Gastrocnemius medialis (tissue), 4 donors: ENCODE results near the gene APBA1. TPM values are rescaled to one million over a fixed set of nuclear protein-coding genes. Genes with fewer than 3 reads are reported as not detected.
"Not testable (repeated sequence)": the region's sequence is repeated elsewhere in the genome, so short reads cannot be mapped to it uniquely, and the experiment has no call there.

Experiments
- ATAC-seq, 2 donors: fragments of 150-250 bp; one replicate each; pipeline ENCODE4 v1.9.1; 2016
- DNase-seq, 2 donors: peaks; one replicate each; pipeline ENCODE4 v3.0.0-alpha.2; 2019
- H3K27ac ChIP-seq, 4 donors: fragments of 200-600 bp; sonication (generic); 1 replicate in 1 of 4; 2 replicates in 3 of 4; pipeline ENCODE4 v1.5.1; 2016 to 2018; ENCODE audit warnings: mild to moderate bottlenecking in 2 of 4, moderate library complexity in 1 of 4
- H3K27me3 ChIP-seq, 3 donors: fragments of 200-600 bp; sonication (generic) in 2 of 3; 1 replicate in 1 of 3; 2 replicates in 2 of 3; pipeline versions ENCODE4 v1.5.1 to v1.6.0; 2016 to 2019; ENCODE audit warnings: mild to moderate bottlenecking in 1 of 3, moderate library complexity in 1 of 3
- H3K36me3 ChIP-seq, 2 donors: fragments of 200-600 bp; sonication (generic) in 1 of 2; one replicate each; pipeline ENCODE4 v1.5.1; 2017 to 2018
- H3K4me1 ChIP-seq, 2 donors: fragments of 200-600 bp; sonication (generic) in 1 of 2; one replicate each; pipeline ENCODE4 v1.5.1; 2016 to 2017; ENCODE audit warnings: mild to moderate bottlenecking in 2 of 2
- H3K4me3 ChIP-seq, 4 donors: fragments of 200-600 bp; sonication (generic) in 3 of 4; 1 replicate in 1 of 4; 2 replicates in 3 of 4; pipeline ENCODE4 v1.5.1; 2016 to 2019; ENCODE audit warnings: mild to moderate bottlenecking in 2 of 4
- H3K9me3 ChIP-seq, 3 donors: fragments of 200-600 bp; sonication (generic) in 2 of 3; 1 replicate in 1 of 3; 2 replicates in 2 of 3; pipeline ENCODE4 v1.5.1; 2016 to 2019
- POLR2A ChIP-seq, 2 donors: fragments of 450-650 bp; IDR thresholded peaks; one replicate each; pipeline ENCODE4 v1.6.1; 2017; ENCODE audit warnings: antibody characterized with exemption in 2 of 2, mild to moderate bottlenecking in 2 of 2, moderate library complexity in 2 of 2
- in situ Hi-C, 4 donors: fragments of 200-750 bp; cut with MboI; loops; one replicate each; pipeline versions ENCODE4 v1.15.0 to v1.8.0; 2017; ENCODE audit warnings: low sequenced_read_pairs in 4 of 4
- intact Hi-C: fragments of 100-400 bp; cut with DNase I; formaldehyde crosslinking; loops from one replicate; pipeline ENCODE4 v1.15.1; 2023; ENCODE audit warnings: low total_unique reads
- total RNA-seq, 4 donors: library from RNA; depleted of rRNA; stranded (reverse); fragments of >200 nt; gene quantifications; one replicate each; pipeline versions ENCODE4 v1.1.0 to v1.2.3, GENCODE V29; 2016
- TF ChIP-seq, protein P1 (sequence below), 5 experiments: fragments of 450-650 bp in 3 of 5; fragments of 200-600 bp in 2 of 5; sonication (generic) in 2 of 5; IDR thresholded peaks in 4 of 5; conservative IDR thresholded peaks in 1 of 5; 1 replicate in 4 of 5; 2 replicates in 1 of 5; pipeline ENCODE4 v1.5.1; 2016 to 2019; ENCODE audit warnings: antibody characterized with exemption in 5 of 5, mild to moderate bottlenecking in 3 of 5, moderate library complexity in 3 of 5

APBA1 gene
- total RNA-seq, 4 donors from 2014 or later, result 0.61 to 2.3 (median 1.4) TPM

DNA sequence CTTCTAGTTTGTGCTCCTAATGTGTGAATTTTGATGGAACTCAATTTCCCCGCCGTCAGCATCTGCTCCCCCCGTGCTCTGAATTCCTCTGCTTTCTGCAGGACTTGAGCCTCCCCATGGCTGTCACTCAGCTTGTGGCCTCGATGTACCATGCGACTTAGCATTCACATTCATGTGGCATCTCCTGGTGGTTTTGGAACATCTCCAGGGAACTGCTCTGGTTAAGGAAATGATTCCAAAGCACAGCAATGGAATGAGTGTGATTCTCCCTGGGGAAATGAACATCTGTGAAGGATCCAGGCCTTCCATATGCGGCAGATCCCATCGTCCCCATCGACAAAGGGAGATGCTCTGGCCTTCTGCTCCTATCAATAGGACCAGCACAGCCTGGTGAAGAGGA lies 228.2 kb downstream of the APBA1 start:
- Histone ChIP-seq H3K4me1 (peaks cover 9 to 11% of the 10 kb centered on the region in 2 donors), H3K9me3 (no peaks in the 10 kb centered on the region), H3K4me3 (no peak overlapping the region), H3K27ac (no peak overlapping the region), H3K27me3 (no peaks in the 10 kb centered on the region), H3K36me3 (no peaks in the 10 kb centered on the region)
- in situ Hi-C loops (no loop called here), intact Hi-C loops (no loop called here)
- no peak for TF ChIP-seq POLR2A (IDR thresholded peaks at IDR 0.05)
- TF ChIP-seq, protein P1, sequence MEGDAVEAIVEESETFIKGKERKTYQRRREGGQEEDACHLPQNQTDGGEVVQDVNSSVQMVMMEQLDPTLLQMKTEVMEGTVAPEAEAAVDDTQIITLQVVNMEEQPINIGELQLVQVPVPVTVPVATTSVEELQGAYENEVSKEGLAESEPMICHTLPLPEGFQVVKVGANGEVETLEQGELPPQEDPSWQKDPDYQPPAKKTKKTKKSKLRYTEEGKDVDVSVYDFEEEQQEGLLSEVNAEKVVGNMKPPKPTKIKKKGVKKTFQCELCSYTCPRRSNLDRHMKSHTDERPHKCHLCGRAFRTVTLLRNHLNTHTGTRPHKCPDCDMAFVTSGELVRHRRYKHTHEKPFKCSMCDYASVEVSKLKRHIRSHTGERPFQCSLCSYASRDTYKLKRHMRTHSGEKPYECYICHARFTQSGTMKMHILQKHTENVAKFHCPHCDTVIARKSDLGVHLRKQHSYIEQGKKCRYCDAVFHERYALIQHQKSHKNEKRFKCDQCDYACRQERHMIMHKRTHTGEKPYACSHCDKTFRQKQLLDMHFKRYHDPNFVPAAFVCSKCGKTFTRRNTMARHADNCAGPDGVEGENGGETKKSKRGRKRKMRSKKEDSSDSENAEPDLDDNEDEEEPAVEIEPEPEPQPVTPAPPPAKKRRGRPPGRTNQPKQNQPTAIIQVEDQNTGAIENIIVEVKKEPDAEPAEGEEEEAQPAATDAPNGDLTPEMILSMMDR (IDR thresholded peaks at IDR 0.05 in 4 of 5, conservative IDR thresholded peaks at IDR 0.05 in 1 of 5), result no peak
- no peak for DNase-seq
- ATAC-seq, result no peak

DNA sequence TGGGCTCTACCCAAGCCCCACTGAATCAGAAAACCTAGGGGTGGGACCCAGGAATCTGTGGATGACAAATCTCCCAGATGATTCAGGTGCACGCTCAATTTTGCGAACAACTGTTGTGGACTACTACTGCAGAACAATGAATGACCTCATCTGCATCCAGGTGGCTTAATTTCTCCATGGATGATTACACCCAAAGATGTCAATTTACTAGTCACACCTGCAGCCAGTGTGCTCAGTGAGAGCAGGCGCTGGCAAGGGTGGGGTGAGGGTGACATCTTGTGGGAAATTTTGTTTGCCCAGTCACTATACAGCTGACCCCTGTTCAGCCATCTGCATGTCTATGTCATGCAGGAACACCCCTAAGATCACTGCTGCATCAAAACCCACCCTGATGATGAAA lies 229.0 kb downstream of the APBA1 start:
- H3K36me3 ChIP-seq, result no peaks in the 10 kb centered on the region
- intact Hi-C loops, result no loop called here
- ATAC-seq (no peak), DNase-seq (no peak)
- H3K27ac ChIP-seq, result no peak overlapping the region
- peaks cover 9 to 11% of the 10 kb centered on the region in 2 donors for H3K4me1 ChIP-seq
- H3K27me3 ChIP-seq, result no peaks in the 10 kb centered on the region
- TF ChIP-seq, protein P1 (IDR thresholded peaks at IDR 0.05 in 4 of 5, conservative IDR thresholded peaks at IDR 0.05 in 1 of 5), result no peak
- no peak for TF ChIP-seq POLR2A (IDR thresholded peaks at IDR 0.05)
- H3K9me3 ChIP-seq, result no peaks in the 10 kb centered on the region
- in situ Hi-C loops, result no loop called here
- H3K4me3 ChIP-seq, result no peak overlapping the region

- Histone ChIP-seq H3K36me3 (no peaks in the 10 kb centered on the region), H3K27ac (no peak overlapping the region), H3K4me3 (no peak overlapping the region), H3K4me1 (peaks cover 9 to 11% of the 10 kb centered on the region in 2 donors), H3K27me3 (no peaks in the 10 kb centered on the region), H3K9me3 (no peaks in the 10 kb centered on the region)
- DNase-seq, result no peak
- no peak for ATAC-seq
- intact Hi-C loops (no loop called here), in situ Hi-C loops (no loop called here)
- no peak for TF ChIP-seq POLR2A (IDR thresholded peaks at IDR 0.05)
- TF ChIP-seq, protein P1 (IDR thresholded peaks at IDR 0.05 in 4 of 5, conservative IDR thresholded peaks at IDR 0.05 in 1 of 5), result no peak
Observed at GRCh38 chr9:69442486-69442885, 229.7 kb downstream of the APBA1 start.

DNA sequence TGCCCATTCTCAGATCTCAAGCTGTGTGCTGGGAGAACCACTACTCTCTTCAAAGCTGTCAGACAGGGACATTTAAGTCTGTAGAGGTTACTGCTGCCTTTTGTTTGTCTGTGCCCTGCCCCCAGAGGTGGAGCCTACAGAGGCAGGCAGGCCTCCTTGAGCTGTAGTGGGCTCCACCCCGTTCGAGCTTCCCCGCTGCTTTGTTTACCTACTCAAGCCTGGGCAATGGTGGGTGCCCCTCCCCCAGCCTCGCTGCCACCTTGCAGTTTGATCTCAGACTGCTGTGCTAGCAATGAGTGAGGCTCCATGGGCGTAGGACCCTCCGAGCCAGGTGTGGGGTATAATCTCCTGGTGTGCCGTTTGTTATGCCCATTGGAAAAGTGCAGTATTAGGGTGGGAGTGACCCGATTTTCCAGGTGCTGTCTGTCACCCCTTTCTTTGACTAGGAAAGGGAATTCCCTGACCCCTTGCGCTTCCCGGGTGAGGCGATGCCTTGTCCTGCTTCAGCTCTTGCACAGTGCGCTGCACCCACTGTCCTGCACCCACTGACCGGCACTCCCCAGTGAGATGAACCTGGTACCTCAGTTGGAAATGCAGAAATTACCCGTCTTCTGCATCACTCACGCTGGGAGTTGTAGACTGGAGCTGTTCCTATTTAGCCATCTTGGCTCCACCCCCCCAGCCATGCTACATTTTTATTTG lies 231.8 kb downstream of the APBA1 start:
- H3K36me3 ChIP-seq, H3K9me3 ChIP-seq, ATAC-seq, H3K4me3 ChIP-seq, DNase-seq, intact Hi-C loops, H3K27ac ChIP-seq, H3K27me3 ChIP-seq, in situ Hi-C loops: not testable (repeated sequence)
- H3K4me1 ChIP-seq, result peaks cover 9 to 11% of the 10 kb centered on the region in 2 donors

GRCh38 chr9:69439654-69440053 lies 232.5 kb downstream of the APBA1 start:
- H3K4me1 ChIP-seq, result peaks cover 9 to 11% of the 10 kb centered on the region in 2 donors
- DNase-seq, ATAC-seq, intact Hi-C loops, H3K36me3 ChIP-seq, in situ Hi-C loops, H3K9me3 ChIP-seq, H3K27ac ChIP-seq, H3K27me3 ChIP-seq, H3K4me3 ChIP-seq: not testable (repeated sequence)

- Histone ChIP-seq H3K9me3 (no peaks in the 10 kb centered on the region), H3K27me3 (no peaks in the 10 kb centered on the region), H3K27ac (no peak overlapping the region), H3K4me3 (no peak overlapping the region), H3K36me3 (no peaks in the 10 kb centered on the region), H3K4me1 (no peaks in the 10 kb centered on the region)
- DNase-seq (no peak), ATAC-seq (no peak)
- TF ChIP-seq, protein P1 (IDR thresholded peaks at IDR 0.05 in 4 of 5, conservative IDR thresholded peaks at IDR 0.05 in 1 of 5), result no peak
- no peak for TF ChIP-seq POLR2A (IDR thresholded peaks at IDR 0.05)
- in situ Hi-C loops (no loop called here), intact Hi-C loops (no loop called here)
Observed at GRCh38 chr9:69433968-69434367, 238.2 kb downstream of the APBA1 start.
